Measurements from ENCODE around the gene TSPAN2. TPM values are rescaled to one million over a fixed set of nuclear protein-coding genes. Genes with fewer than 3 reads are reported as not detected.

Gene TSPAN2
- total and polyA plus RNA-seq, 10 donors, result 0.59 to 14.7 (median 4.8) TPM

GRCh38 chr1:115059316-115059715, 30.0 kb downstream of the TSPAN2 start:
- no peak for DNase-seq
- H3K9me3 ChIP-seq, result peaks cover 0 to 4% (median 0%) of the 10 kb centered on the region in 8 donors
- no peak overlapping the region for H3K4me3 ChIP-seq
- H3K27ac ChIP-seq, result no peak overlapping the region
- H3K36me3 ChIP-seq, result peaks cover 0 to 47% (median 0%) of the 10 kb centered on the region in 6 donors
- TF ChIP-seq, protein P1, sequence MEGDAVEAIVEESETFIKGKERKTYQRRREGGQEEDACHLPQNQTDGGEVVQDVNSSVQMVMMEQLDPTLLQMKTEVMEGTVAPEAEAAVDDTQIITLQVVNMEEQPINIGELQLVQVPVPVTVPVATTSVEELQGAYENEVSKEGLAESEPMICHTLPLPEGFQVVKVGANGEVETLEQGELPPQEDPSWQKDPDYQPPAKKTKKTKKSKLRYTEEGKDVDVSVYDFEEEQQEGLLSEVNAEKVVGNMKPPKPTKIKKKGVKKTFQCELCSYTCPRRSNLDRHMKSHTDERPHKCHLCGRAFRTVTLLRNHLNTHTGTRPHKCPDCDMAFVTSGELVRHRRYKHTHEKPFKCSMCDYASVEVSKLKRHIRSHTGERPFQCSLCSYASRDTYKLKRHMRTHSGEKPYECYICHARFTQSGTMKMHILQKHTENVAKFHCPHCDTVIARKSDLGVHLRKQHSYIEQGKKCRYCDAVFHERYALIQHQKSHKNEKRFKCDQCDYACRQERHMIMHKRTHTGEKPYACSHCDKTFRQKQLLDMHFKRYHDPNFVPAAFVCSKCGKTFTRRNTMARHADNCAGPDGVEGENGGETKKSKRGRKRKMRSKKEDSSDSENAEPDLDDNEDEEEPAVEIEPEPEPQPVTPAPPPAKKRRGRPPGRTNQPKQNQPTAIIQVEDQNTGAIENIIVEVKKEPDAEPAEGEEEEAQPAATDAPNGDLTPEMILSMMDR (IDR thresholded peaks at IDR 0.05 in 8 of 11, conservative IDR thresholded peaks at IDR 0.05 in 3 of 11), result no peak
- TF ChIP-seq POLR2A (IDR thresholded peaks at IDR 0.05) (no peak), POLR2AphosphoS5 (IDR thresholded peaks at IDR 0.05) (no peak)
- WGBS, 5 donors, result 43 to 50% (median 48%) methylated on average over 2 of the region's 2 CpGs
- intact Hi-C loops (cut with DNase I; ENCODE audit: low total_unique reads), result no loop called here
- H3K4me1 ChIP-seq, result peaks cover 0 to 23% (median 13%) of the 10 kb centered on the region in 6 donors
- H3K27me3 ChIP-seq (replicated peaks in 1 of 7), result peaks cover 0 to 5% (median 0%) of the 10 kb centered on the region in 7 donors

- 87 to 95% (median 93%) methylated on average over 6 of the region's 6 CpGs for WGBS, 5 donors
- Histone ChIP-seq H3K27me3 (replicated peaks in 1 of 7) (peaks cover 0 to 5% (median 0%) of the 10 kb centered on the region in 7 donors), H3K4me3 (no peak overlapping the region), H3K36me3 (peaks cover 0 to 52% (median 0%) of the 10 kb centered on the region in 6 donors), H3K9me3 (no peaks in the 10 kb centered on the region), H3K4me1 (peaks cover 0 to 15% (median 6%) of the 10 kb centered on the region in 6 donors), H3K27ac (no peak overlapping the region)
- intact Hi-C loops (cut with DNase I; ENCODE audit: low total_unique reads), result no loop called here
- DNase-seq, result no peak
- no peak for TF ChIP-seq POLR2AphosphoS5 (IDR thresholded peaks at IDR 0.05)
- TF ChIP-seq, protein P1 (IDR thresholded peaks at IDR 0.05 in 8 of 11, conservative IDR thresholded peaks at IDR 0.05 in 3 of 11), result no peak
- TF ChIP-seq POLR2A (IDR thresholded peaks at IDR 0.05), result no peak
Measured at GRCh38 chr1:115057661-115058254, 31.5 kb downstream of the TSPAN2 start.

DNA sequence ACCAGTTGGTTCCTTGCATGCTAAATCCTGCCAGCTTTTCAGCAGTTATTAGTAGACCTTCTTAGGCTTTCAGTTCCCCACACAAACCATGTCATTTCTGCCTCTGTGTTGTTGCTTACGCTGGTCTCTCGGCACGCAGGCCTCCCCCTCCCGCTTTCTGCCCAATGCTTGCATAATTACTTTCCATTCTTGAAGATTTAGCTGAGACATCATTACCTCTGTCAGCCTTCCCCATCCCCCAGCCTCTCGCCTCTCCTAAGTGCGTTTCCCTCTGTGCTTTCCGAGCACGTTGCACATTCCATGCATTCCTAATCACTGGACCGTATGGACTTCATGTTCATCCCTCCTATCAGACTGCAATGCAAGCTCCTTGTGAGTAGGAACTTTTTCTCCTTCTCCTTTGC, 32.9 kb downstream of the TSPAN2 start:
- Histone ChIP-seq H3K27ac (no peak overlapping the region), H3K4me3 (no peak overlapping the region), H3K27me3 (replicated peaks in 1 of 7) (peaks cover 0 to 14% (median 0%) of the 10 kb centered on the region in 7 donors), H3K9me3 (no peaks in the 10 kb centered on the region), H3K4me1 (peaks cover 0 to 6% (median 0%) of the 10 kb centered on the region in 6 donors), H3K36me3 (peaks cover 0 to 59% (median 0%) of the 10 kb centered on the region in 6 donors)
- no peak for DNase-seq
- WGBS, 5 donors, result 66 to 77% (median 70%) methylated on average over 9 of the region's 9 CpGs
- TF ChIP-seq, protein P1 (IDR thresholded peaks at IDR 0.05 in 8 of 11, conservative IDR thresholded peaks at IDR 0.05 in 3 of 11), result no peak
- TF ChIP-seq POLR2AphosphoS5 (IDR thresholded peaks at IDR 0.05), result peak in 1 of 3 donors; percentile 41
- intact Hi-C loops (cut with DNase I; ENCODE audit: low total_unique reads), result no loop called here

DNA sequence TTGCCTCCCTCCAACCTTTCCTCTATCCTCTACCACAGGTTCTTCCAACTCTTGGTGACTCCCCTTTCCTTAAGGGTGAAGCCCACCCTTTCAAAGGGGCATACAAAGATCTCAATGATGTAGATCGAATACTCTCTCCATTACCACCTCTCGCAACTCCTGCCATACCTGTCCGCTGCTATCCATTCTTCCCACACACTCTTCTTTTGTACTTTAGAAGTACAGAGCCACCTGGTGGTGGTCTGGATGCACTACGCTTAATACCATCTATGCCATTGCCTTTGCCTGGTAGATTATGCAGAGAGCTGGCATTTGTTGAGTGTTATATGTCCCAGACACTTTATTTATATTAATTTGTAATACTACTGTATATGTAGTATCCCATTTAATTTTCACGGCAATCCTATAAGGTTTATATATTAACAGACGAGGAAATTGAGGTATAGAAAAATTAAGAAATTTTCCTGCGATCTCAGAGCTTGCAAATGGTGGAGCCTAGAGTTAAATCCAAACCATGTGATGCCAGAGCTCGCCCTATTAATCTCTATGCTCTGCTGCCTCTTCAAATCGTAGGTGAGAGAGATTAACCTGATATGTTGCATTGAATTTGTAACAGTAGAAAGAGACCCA, 36.7 kb downstream of the TSPAN2 start:
- no peak overlapping the region for H3K4me3 ChIP-seq
- TF ChIP-seq POLR2AphosphoS5 (IDR thresholded peaks at IDR 0.05) (no peak), POLR2A (IDR thresholded peaks at IDR 0.05) (no peak)
- TF ChIP-seq, protein P1 (IDR thresholded peaks at IDR 0.05 in 8 of 11, conservative IDR thresholded peaks at IDR 0.05 in 3 of 11), result peak; percentile 48 to 88 (median 76)
- H3K27ac ChIP-seq, result no peak overlapping the region
- intact Hi-C loops (cut with DNase I; ENCODE audit: low total_unique reads), result no loop called here
- H3K9me3 ChIP-seq, result no peaks in the 10 kb centered on the region
- DNase-seq, result no peak
- peaks cover 0 to 14% (median 0%) of the 10 kb centered on the region in 7 donors for H3K27me3 ChIP-seq (replicated peaks in 1 of 7)
- H3K36me3 ChIP-seq, result peaks cover 0 to 69% (median 0%) of the 10 kb centered on the region in 6 donors
- WGBS, 5 donors, result 44 to 53% (median 49%) methylated on average over 9 of the region's 9 CpGs
- H3K4me1 ChIP-seq, result peaks cover 0 to 5% (median 0%) of the 10 kb centered on the region in 6 donors
